Measurements from ENCODE around the gene PTPN23. TPM values are rescaled to one million over a fixed set of nuclear protein-coding genes. Genes with fewer than 3 reads are reported as not detected.

Gene PTPN23
- total and polyA plus RNA-seq, 2 of the 13 experiments (the other 11 are each of a cell fraction or from before 2014, with no cell fraction given): 2.3 to 3.7 TPM

GRCh38 chr3:47381317-47382157 is 716 bp downstream of the PTPN23 start (continued):
- TF ChIP-seq, protein P1, sequence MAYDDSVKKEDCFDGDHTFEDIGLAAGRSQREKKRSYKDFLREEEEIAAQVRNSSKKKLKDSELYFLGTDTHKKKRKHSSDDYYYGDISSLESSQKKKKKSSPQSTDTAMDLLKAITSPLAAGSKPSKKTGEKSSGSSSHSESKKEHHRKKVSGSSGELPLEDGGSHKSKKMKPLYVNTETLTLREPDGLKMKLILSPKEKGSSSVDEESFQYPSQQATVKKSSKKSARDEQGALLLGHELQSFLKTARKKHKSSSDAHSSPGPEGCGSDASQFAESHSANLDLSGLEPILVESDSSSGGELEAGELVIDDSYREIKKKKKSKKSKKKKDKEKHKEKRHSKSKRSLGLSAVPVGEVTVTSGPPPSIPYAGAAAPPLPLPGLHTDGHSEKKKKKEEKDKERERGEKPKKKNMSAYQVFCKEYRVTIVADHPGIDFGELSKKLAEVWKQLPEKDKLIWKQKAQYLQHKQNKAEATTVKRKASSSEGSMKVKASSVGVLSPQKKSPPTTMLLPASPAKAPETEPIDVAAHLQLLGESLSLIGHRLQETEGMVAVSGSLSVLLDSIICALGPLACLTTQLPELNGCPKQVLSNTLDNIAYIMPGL (CRISPR knock-in tag; IDR thresholded peaks at IDR 0.05; ENCODE audit: borderline replicate concordance in 1 of 2, low read depth in 1 of 2): peak in 1 of 2 experiments; percentile 3; a peak in 1 of 4 replicates
- TF ChIP-seq CCDC6 (CRISPR knock-in tag; IDR thresholded peaks at IDR 0.05) (0 out of 2 replicates have a peak, but pooled peaks have one; percentile 10), TOPORS (CRISPR knock-in tag; IDR thresholded peaks at IDR 0.05) (no peak), ETV6 (CRISPR knock-in tag; conservative IDR thresholded peaks at IDR 0.05) (0 out of 2 replicates have a peak, but pooled peaks have one; percentile 39), ZNF761 (CRISPR knock-in tag; conservative IDR thresholded peaks at IDR 0.05) (0 out of 2 replicates have a peak, but pooled peaks have one; percentile 38), REPIN1 (CRISPR knock-in tag; IDR thresholded peaks at IDR 0.05; ENCODE audit: borderline replicate concordance, low read depth) (0 out of 2 replicates have a peak, but pooled peaks have one; percentile 12), HNF1B (CRISPR knock-in tag; IDR thresholded peaks at IDR 0.05) (peak; percentile 16; the same call in 1 of the 2 replicates), ZBTB38 (CRISPR knock-in tag; IDR thresholded peaks at IDR 0.05) (peak; percentile 7; the same call in 1 of the 2 replicates), KLF16 (CRISPR knock-in tag; IDR thresholded peaks at IDR 0.05) (peak in 1 of 2 experiments; percentile 4; a peak in 1 of 4 replicates), ZNF564 (CRISPR knock-in tag; IDR thresholded peaks at IDR 0.05) (0 out of 2 replicates have a peak, but pooled peaks have one; percentile 47), KDM4B (CRISPR knock-in tag; IDR thresholded peaks at IDR 0.05) (0 out of 2 replicates have a peak, but pooled peaks have one; percentile 17), POLR2AphosphoS2 (IDR thresholded peaks at IDR 0.05; ENCODE audit: low read depth, low read length) (no peak), ZNF790 (CRISPR knock-in tag; IDR thresholded peaks at IDR 0.05; ENCODE audit: borderline replicate concordance) (no peak), ARNTL (CRISPR knock-in tag; IDR thresholded peaks at IDR 0.05) (0 out of 2 replicates have a peak, but pooled peaks have one; percentile 67), MTA1 (CRISPR knock-in tag; IDR thresholded peaks at IDR 0.05; ENCODE audit: borderline replicate concordance) (no peak), ZNF598 (CRISPR knock-in tag; IDR thresholded peaks at IDR 0.05; ENCODE audit: borderline replicate concordance) (0 out of 2 replicates have a peak, but pooled peaks have one; percentile 2), ZNF775 (CRISPR knock-in tag; IDR thresholded peaks at IDR 0.05; ENCODE audit: borderline replicate concordance) (0 out of 2 replicates have a peak, but pooled peaks have one; percentile 18), ZFP91 (CRISPR knock-in tag; IDR thresholded peaks at IDR 0.05; ENCODE audit: borderline replicate concordance) (peak; percentile 57; the same call in 1 of the 2 replicates), PHF5A (CRISPR knock-in tag; IDR thresholded peaks at IDR 0.05; ENCODE audit: low read depth, unreplicated experiment) (peak; percentile 28)
- TF ChIP-seq, protein P2, sequence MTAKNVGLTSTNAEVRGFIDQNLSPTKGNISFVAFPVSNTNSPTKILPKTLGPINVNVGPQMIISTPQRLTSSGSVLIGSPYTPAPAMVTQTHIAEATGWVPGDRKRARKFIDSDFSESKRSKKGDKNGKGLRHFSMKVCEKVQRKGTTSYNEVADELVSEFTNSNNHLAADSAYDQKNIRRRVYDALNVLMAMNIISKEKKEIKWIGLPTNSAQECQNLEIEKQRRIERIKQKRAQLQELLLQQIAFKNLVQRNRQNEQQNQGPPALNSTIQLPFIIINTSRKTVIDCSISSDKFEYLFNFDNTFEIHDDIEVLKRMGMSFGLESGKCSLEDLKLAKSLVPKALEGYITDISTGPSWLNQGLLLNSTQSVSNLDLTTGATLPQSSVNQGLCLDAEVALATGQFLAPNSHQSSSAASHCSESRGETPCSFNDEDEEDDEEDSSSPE (CRISPR knock-in tag; IDR thresholded peaks at IDR 0.05): peak; percentile 50; the same call in 1 of the 2 replicates

Data from HepG2 (cell line).